ENCODE results near the gene FCN2.

DNA sequence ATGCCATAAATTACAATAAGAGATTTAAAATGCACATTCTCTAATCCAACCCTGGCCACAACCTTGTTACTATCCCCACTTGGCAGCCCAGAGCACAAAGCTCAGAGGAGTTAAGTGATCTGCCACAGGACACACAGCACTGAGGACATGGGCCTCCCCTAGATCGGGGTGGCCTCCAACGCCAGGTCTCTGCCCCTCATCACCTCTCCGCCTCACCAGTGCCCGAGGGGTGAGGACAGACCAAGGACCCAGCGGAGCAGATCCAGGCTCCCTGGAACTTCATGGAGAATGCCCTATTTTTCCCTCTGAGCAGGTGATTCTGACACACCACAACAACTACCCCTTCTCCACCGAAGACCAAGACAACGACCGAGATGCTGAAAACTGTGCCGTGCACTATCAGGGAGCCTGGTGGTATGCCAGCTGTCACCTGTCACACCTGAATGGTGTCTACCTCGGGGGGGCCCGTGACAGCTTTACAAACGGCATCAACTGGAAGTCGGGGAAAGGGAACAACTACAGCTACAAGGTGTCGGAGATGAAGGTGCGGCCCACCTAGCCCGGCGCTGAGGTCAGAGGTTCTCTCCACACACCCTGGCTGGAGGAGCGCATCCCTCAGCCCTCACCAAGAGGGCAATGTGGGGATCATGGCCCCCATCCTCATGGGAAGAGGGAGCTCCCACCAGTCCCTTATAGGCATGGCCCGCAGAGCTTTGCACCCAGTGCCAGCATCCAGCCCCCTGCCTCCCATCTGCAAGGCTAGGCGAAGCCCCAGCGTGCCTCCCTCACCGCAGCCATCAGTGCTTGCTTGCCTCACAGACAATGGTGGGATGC, 12.5 kb upstream of the FCN2 start:
- no peak for TF ChIP-seq POLR2A (IDR thresholded peaks at IDR 0.05)
- TF ChIP-seq, protein P1, sequence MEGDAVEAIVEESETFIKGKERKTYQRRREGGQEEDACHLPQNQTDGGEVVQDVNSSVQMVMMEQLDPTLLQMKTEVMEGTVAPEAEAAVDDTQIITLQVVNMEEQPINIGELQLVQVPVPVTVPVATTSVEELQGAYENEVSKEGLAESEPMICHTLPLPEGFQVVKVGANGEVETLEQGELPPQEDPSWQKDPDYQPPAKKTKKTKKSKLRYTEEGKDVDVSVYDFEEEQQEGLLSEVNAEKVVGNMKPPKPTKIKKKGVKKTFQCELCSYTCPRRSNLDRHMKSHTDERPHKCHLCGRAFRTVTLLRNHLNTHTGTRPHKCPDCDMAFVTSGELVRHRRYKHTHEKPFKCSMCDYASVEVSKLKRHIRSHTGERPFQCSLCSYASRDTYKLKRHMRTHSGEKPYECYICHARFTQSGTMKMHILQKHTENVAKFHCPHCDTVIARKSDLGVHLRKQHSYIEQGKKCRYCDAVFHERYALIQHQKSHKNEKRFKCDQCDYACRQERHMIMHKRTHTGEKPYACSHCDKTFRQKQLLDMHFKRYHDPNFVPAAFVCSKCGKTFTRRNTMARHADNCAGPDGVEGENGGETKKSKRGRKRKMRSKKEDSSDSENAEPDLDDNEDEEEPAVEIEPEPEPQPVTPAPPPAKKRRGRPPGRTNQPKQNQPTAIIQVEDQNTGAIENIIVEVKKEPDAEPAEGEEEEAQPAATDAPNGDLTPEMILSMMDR (IDR thresholded peaks at IDR 0.05), result no peak
